Muscle layer of duodenum (tissue), 2 donors: ENCODE data around the gene PTBP1.

Experiments
- H3K27ac ChIP-seq: one replicate; pipeline ENCODE4 v1.7.0; 2013; ENCODE audit warnings: mild to moderate bottlenecking, low read length
- H3K27me3 ChIP-seq: one replicate; pipeline ENCODE4 v1.7.0; 2013; ENCODE audit warnings: low read depth, mild to moderate bottlenecking, control low read depth, low read length
- H3K36me3 ChIP-seq, 2 donors: one replicate each; pipeline ENCODE4 v1.7.0; 2013; ENCODE audit warnings: low read length in 2 of 2, control low read depth in 1 of 2, mild to moderate bottlenecking in 1 of 2; ENCODE audit not compliant: insufficient read depth in 2 of 2, control insufficient read depth in 1 of 2
- H3K4me1 ChIP-seq, 2 donors: one replicate each; pipeline ENCODE4 v1.7.0; 2013; ENCODE audit warnings: low read length in 2 of 2, mild to moderate bottlenecking in 2 of 2, control low read depth in 1 of 2, moderate library complexity in 1 of 2; ENCODE audit not compliant: insufficient read depth in 2 of 2, control insufficient read depth in 1 of 2
- H3K4me3 ChIP-seq, 2 donors: one replicate each; pipeline ENCODE4 v1.7.0; 2013; ENCODE audit warnings: low read length in 2 of 2, low read depth in 1 of 2, mild to moderate bottlenecking in 1 of 2
- H3K9me3 ChIP-seq, 2 donors: one replicate each; pipeline ENCODE4 v1.7.0; 2013; ENCODE audit warnings: low read length in 2 of 2, control low read depth in 1 of 2, mild to moderate bottlenecking in 1 of 2; ENCODE audit not compliant: control insufficient read depth in 1 of 2
- donor health status: healthy.

Gene PTBP1

DNA sequence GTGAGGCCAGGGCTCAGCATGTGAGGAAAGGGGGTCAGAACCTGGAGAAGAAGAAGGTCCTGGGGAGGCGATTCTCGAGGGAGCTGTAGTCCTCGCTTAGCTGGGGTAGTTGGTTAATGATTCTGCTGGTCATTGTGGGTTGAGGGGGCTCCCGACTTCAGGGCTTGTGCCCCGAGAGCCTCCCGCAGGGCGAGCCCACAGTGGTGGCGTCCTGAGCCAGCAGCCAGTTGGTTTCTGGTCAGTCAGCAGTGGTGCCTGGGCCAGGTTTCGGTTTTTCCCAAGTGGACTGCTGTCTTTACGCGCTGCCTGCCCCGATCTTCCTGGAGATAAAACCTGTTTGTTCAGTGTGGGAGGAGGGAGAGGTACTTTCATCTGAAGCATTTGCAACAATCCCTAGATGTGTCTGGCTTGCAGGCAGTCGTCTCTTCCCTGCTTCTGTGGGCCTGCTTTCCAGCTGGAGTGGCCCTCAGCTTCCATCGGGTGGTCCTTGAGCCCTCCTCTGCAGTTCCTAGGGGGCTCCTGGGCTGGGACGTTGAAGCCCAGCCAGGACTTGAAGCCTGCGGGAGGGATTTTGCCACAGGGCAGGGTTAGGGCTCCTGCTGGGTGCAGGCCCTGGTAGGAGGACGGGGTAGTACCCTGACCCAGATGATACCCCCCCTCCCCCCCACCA is 3.2 kb downstream of the PTBP1 start:
- H3K27ac ChIP-seq, result no peak overlapping the region
- H3K4me1 ChIP-seq, result peaks cover 21 to 75% of the 10 kb centered on the region in 2 donors
- H3K9me3 ChIP-seq, result no peaks in the 10 kb centered on the region
- no peaks in the 10 kb centered on the region for H3K27me3 ChIP-seq
- H3K36me3 ChIP-seq, result peaks cover 15 to 27% of the 10 kb centered on the region in 2 donors
- H3K4me3 ChIP-seq, result peak overlapping the region; percentile 39 to 90

DNA sequence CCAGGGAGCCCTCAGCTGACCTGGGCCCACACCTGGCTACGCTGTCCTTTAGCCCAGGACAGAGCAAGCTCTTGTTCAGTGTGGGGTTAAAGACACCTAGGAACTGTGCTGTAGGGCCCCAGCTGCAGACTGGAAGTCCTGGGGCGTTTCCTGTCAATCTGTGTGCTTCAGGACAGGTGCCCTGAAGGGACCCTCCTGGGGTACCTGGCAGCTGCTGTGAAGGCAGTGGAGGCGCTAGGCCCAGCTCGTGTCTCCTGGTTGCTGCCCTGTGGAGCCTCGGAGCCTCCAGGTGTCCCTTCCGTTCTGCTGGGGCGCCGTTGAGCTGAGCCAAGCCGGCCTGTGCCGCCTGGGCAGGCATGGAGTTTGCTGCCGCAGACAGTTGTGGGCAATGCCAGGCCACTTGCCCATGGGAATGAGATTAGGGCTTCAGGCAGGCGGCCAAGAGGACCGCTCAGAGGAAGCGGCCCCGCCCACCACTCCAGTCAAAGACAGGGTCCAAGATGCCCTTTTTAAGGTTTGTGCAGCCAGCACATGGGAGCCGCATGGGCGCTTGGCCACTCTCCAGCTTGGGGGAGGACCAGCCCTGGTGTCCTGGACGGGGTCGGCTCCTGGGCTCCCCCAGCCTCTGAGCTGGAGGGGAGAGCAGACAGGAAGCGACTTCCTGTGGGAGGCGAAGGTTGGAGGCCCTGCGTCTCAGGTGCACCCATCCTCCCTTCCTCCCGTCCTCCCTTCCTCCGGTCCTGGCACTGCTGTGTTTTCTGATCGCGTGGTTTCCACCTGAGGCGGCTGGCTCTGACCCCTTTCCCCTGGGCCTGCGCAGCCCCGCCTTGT is 4.0 kb downstream of the PTBP1 start:
- Histone ChIP-seq H3K4me3 (peak overlapping the region; percentile 39 to 90), H3K36me3 (peaks cover 17 to 34% of the 10 kb centered on the region in 2 donors), H3K27ac (peak overlapping the region; percentile 23), H3K9me3 (no peaks in the 10 kb centered on the region), H3K4me1 (peaks cover 21 to 67% of the 10 kb centered on the region in 2 donors), H3K27me3 (no peaks in the 10 kb centered on the region)

DNA sequence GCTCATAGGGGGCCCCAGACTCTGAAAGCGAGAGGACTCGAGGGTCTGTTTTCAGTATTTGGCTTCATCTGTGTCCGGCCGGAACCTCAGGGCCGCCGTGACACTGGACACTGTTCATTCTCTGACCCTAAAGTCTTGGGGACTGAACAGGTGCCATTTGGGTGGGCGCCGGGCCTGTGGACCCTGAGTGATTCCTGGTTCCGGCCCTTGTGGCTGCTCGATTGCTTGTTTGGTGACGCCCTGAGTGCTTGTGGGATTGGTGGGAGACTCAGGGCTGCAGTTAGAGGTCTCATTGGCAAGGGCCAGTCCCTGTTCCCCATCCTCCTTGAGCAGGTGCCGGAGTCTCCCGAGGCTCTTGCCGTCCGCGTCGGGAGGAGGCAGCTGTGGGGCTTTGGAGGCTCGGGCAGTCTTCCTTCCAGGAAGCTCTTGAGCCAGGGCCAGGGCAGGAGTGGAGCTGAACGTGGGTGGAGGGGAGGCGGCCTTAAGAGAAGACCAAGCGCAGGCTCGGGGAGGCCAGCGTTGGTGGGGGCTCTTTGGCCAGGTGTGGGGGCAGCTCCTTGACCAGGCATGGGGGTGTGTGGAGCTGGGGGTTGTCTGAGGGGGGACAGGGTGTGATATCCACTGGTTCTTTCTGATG is 4.7 kb downstream of the PTBP1 start:
- H3K36me3 ChIP-seq, result peaks cover 23 to 42% of the 10 kb centered on the region in 2 donors
- H3K4me1 ChIP-seq, result peaks cover 21 to 67% of the 10 kb centered on the region in 2 donors
- H3K27me3 ChIP-seq, result no peaks in the 10 kb centered on the region
- H3K27ac ChIP-seq, result peak overlapping the region; percentile 23
- no peaks in the 10 kb centered on the region for H3K9me3 ChIP-seq
- H3K4me3 ChIP-seq, result peak overlapping the region; percentile 39 to 90

GRCh38 chr19:802498-803098 is 5.3 kb downstream of the PTBP1 start:
- no peaks in the 10 kb centered on the region for H3K9me3 ChIP-seq
- H3K36me3 ChIP-seq, result peaks cover 29 to 48% of the 10 kb centered on the region in 2 donors
- peak overlapping the region; percentile 39 to 90 for H3K4me3 ChIP-seq
- peaks cover 21 to 67% of the 10 kb centered on the region in 2 donors for H3K4me1 ChIP-seq
- H3K27me3 ChIP-seq, result no peaks in the 10 kb centered on the region
- H3K27ac ChIP-seq, result no peak overlapping the region

- Histone ChIP-seq H3K4me3 (peak overlapping the region in 1 of 2 donors; percentile 90), H3K4me1 (peaks cover 21 to 67% of the 10 kb centered on the region in 2 donors), H3K36me3 (peaks cover 34 to 53% of the 10 kb centered on the region in 2 donors), H3K27ac (no peak overlapping the region), H3K27me3 (no peaks in the 10 kb centered on the region), H3K9me3 (no peaks in the 10 kb centered on the region)
Measured at GRCh38 chr19:803099-803561, 5.9 kb downstream of the PTBP1 start.

GRCh38 chr19:803686-804418 is 6.6 kb downstream of the PTBP1 start:
- H3K27ac ChIP-seq, result no peak overlapping the region
- H3K27me3 ChIP-seq, result no peaks in the 10 kb centered on the region
- no peak overlapping the region for H3K4me3 ChIP-seq
- H3K4me1 ChIP-seq, result peaks cover 21 to 62% of the 10 kb centered on the region in 2 donors
- H3K36me3 ChIP-seq, result peaks cover 34 to 59% of the 10 kb centered on the region in 2 donors
- H3K9me3 ChIP-seq, result no peaks in the 10 kb centered on the region

DNA sequence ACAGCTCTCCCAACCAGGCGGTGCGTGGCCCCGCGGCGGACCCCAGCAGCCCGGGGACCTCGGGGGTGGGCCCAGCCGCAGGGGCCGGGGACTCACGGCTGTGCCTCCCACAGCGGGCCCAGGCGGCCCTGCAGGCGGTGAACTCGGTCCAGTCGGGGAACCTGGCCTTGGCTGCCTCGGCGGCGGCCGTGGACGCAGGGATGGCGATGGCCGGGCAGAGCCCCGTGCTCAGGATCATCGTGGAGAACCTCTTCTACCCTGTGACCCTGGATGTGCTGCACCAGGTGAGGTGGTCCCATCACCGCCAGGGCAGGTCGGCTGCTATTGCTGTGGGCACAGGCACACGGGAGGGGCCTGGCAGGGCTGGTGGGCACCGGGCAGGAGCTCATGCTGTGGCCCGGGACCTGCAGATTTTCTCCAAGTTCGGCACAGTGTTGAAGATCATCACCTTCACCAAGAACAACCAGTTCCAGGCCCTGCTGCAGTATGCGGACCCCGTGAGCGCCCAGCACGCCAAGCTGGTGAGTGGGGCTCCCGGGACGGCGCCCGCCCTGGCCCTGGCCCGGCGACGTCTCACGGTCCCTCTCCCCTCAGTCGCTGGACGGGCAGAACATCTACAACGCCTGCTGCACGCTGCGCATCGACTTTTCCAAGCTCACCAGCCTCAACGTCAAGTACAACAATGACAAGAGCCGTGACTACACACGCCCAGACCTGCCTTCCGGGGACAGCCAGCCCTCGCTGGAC is 7.3 kb downstream of the PTBP1 start:
- no peak overlapping the region for H3K4me3 ChIP-seq
- H3K9me3 ChIP-seq, result no peaks in the 10 kb centered on the region
- no peak overlapping the region for H3K27ac ChIP-seq
- no peaks in the 10 kb centered on the region for H3K27me3 ChIP-seq
- H3K36me3 ChIP-seq, result peaks cover 35 to 65% of the 10 kb centered on the region in 2 donors
- peaks cover 17 to 54% of the 10 kb centered on the region in 2 donors for H3K4me1 ChIP-seq

- H3K36me3 ChIP-seq, result peaks cover 40 to 70% of the 10 kb centered on the region in 2 donors
Measured at GRCh38 chr19:805166-805551, 7.9 kb downstream of the PTBP1 start.

GRCh38 chr19:805600-806550 is 8.6 kb downstream of the PTBP1 start:
- peaks cover 47 to 72% of the 10 kb centered on the region in 2 donors for H3K36me3 ChIP-seq
- H3K27ac ChIP-seq, result no peak overlapping the region
- H3K4me3 ChIP-seq, result no peak overlapping the region
- H3K27me3 ChIP-seq, result no peaks in the 10 kb centered on the region
- H3K9me3 ChIP-seq, result no peaks in the 10 kb centered on the region
- peaks cover 9 to 42% of the 10 kb centered on the region in 2 donors for H3K4me1 ChIP-seq

More at GRCh38 chr19:805166-805551, 7.9 kb downstream of the PTBP1 start:
- peaks cover 15 to 49% of the 10 kb centered on the region in 2 donors for H3K4me1 ChIP-seq
- no peak overlapping the region for H3K27ac ChIP-seq
- no peaks in the 10 kb centered on the region for H3K9me3 ChIP-seq
- H3K4me3 ChIP-seq, result no peak overlapping the region
- H3K27me3 ChIP-seq, result no peaks in the 10 kb centered on the region
